ENCODE measurements around the gene DHRS3. TPM values are rescaled to one million over a fixed set of nuclear protein-coding genes. Genes with fewer than 3 reads are reported as not detected.

Gene DHRS3
- total RNA-seq, 4 donors from 2014 or later = 180 to 449 (median 358) TPM

DNA sequence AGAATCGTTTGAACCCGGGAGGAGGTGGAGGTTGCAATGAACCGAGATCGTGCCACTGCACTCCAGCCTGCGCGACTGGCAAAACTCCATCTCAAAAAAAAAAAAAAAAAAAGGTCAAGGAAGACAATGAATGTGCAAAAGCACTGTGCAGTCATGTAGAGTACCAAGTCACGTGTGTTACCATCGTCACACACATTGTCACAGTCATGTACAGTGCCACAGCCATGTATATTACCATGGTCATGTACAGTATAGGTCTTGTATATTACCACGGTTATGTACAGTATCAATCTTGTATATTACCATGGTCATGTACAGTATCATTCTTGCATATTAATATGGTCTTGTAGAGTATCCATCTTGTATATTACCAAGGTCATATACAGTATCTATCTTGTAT is 13.0 kb downstream of the DHRS3 start:
- Histone ChIP-seq H3K4me1 (peaks cover 6 to 88% (median 55%) of the 10 kb centered on the region in 4 donors), H3K36me3 (peaks cover 0 to 39% (median 0%) of the 10 kb centered on the region in 3 donors), H3K27ac (peak overlapping the region in 2 of 4 donors; percentile 49 to 91), H3K4me3 (no peak overlapping the region), H3K27me3 (no peaks in the 10 kb centered on the region), H3K9me3 (no peaks in the 10 kb centered on the region)
- TF ChIP-seq POLR2A (IDR thresholded peaks at IDR 0.05) = no peak
- no peak for TF ChIP-seq CTCF (IDR thresholded peaks at IDR 0.05)
- TF ChIP-seq EP300 (IDR thresholded peaks at IDR 0.05) = no peak
- 60 to 63% methylated on average over 9 of the region's 9 CpGs for whole genome bisulfite sequencing, 2 donors
- DNase-seq (ENCODE audit: low spot score in 2 of 2) = no peak

DNA sequence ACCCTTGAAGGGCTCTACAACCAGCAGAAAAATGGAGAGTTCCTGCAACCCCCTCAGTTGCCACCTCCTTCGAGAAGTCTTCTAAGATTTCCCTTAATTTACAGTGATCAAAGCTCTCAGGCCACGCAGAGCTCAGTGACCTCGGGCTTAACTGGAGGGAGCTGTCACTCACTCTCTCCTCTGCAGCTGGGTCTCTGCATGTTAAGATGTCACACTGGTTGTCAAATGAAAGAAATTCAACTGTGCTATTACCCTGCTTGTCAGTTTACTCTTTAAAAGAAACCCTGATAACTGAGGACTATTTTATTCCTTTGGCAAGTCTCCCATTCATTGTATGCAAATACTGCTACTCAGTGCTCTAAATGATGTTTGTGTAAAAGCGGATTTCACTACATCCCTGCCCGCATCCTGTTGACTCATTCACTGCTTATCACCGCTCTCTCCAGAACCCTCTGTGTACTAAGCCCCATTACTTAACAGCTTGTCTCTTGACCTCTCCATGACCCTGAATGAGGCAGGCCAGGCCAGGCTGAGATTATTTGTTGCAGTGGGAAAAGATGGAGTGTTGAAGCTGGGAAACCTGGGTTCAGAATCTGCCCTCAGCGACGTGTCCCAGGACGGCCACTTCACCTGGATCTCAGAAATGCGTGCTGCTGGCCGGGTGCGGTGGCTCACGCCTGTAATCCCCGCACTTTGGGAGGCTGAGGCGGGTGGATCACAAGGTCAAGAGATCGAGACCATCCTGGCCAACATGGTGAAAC is 13.7 kb downstream of the DHRS3 start:
- Histone ChIP-seq H3K9me3 (no peaks in the 10 kb centered on the region), H3K27me3 (no peaks in the 10 kb centered on the region), H3K36me3 (peaks cover 0 to 34% (median 0%) of the 10 kb centered on the region in 3 donors), H3K4me1 (peaks cover 6 to 88% (median 54%) of the 10 kb centered on the region in 4 donors), H3K4me3 (no peak overlapping the region), H3K27ac (peak overlapping the region; percentile 37 to 91 (median 81))
- TF ChIP-seq POLR2A (IDR thresholded peaks at IDR 0.05) (no peak), CTCF (IDR thresholded peaks at IDR 0.05) (no peak), EP300 (IDR thresholded peaks at IDR 0.05) (peak in 1 of 2 donors; percentile 79)
- DNase-seq (ENCODE audit: low spot score in 2 of 2) = no peak
- 37% methylated on average over 15 to 16 of the region's 16 CpGs for WGBS, 2 donors

- no peak for TF ChIP-seq EP300 (IDR thresholded peaks at IDR 0.05)
- TF ChIP-seq POLR2A (IDR thresholded peaks at IDR 0.05) = no peak
- no peak for TF ChIP-seq CTCF (IDR thresholded peaks at IDR 0.05)
- WGBS, 2 donors = 45 to 52% methylated on average over 9 of the region's 9 CpGs
- Histone ChIP-seq H3K27ac (peak overlapping the region; percentile 37 to 91 (median 81)), H3K36me3 (peaks cover 0 to 30% (median 0%) of the 10 kb centered on the region in 3 donors), H3K9me3 (no peaks in the 10 kb centered on the region), H3K4me1 (peaks cover 6 to 88% (median 59%) of the 10 kb centered on the region in 4 donors), H3K27me3 (no peaks in the 10 kb centered on the region), H3K4me3 (no peak overlapping the region)
- DNase-seq (ENCODE audit: low spot score in 2 of 2) = no peak
Observed at GRCh38 chr1:12603224-12603623, 14.8 kb downstream of the DHRS3 start.

GRCh38 chr1:12602659-12603024 is 15.4 kb downstream of the DHRS3 start:
- no peak for TF ChIP-seq POLR2A (IDR thresholded peaks at IDR 0.05)
- no peak for TF ChIP-seq EP300 (IDR thresholded peaks at IDR 0.05)
- no peak for TF ChIP-seq CTCF (IDR thresholded peaks at IDR 0.05)
- no peaks in the 10 kb centered on the region for H3K9me3 ChIP-seq
- DNase-seq (ENCODE audit: low spot score in 2 of 2) = no peak
- peaks cover 0 to 24% (median 0%) of the 10 kb centered on the region in 3 donors for H3K36me3 ChIP-seq
- peak overlapping the region; percentile 37 to 91 (median 81) for H3K27ac ChIP-seq
- H3K4me3 ChIP-seq = no peak overlapping the region
- no peaks in the 10 kb centered on the region for H3K27me3 ChIP-seq
- 63 to 68% methylated on average over 6 of the region's 6 CpGs for WGBS, 2 donors
- H3K4me1 ChIP-seq = peaks cover 6 to 88% (median 65%) of the 10 kb centered on the region in 4 donors
